Loucy (cell line): ENCODE results near the gene APC.

Experiments
- EZH2phosphoT487 ChIP-seq: fragments of 200-600 bp; IDR thresholded peaks from 2 replicates; pipeline ENCODE4 v1.6.1; 2018; ENCODE audit warnings: antibody characterized with exemption, mild to moderate bottlenecking, moderate library complexity, borderline replicate concordance
- TF ChIP-seq, protein P1 (sequence below): fragments of 200-600 bp; sonication (generic); conservative IDR thresholded peaks from 2 replicates; pipeline ENCODE4 v1.5.1; 2014; ENCODE audit warnings: mild to moderate bottlenecking, antibody characterized with exemption, low read length

DNA sequence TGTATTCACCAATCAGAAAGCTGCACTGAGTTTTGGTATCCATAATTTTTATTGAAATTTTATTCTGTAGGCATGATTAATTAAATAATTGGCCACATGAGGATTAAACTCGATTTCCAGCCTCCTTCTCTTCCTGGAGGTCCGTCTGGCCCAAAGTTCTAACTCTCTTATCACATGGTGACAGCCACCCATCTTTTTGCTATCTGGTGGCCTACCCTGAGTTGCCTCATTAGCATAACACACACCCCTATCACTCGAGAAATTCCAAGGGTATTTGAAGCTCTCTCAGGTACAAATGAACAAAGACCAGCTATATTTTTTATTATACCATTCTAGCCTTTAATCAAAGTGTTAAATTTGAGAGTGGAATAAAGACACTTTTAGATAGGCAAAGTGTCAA is 57.7 kb downstream of the APC start:
- TF ChIP-seq, protein P1, sequence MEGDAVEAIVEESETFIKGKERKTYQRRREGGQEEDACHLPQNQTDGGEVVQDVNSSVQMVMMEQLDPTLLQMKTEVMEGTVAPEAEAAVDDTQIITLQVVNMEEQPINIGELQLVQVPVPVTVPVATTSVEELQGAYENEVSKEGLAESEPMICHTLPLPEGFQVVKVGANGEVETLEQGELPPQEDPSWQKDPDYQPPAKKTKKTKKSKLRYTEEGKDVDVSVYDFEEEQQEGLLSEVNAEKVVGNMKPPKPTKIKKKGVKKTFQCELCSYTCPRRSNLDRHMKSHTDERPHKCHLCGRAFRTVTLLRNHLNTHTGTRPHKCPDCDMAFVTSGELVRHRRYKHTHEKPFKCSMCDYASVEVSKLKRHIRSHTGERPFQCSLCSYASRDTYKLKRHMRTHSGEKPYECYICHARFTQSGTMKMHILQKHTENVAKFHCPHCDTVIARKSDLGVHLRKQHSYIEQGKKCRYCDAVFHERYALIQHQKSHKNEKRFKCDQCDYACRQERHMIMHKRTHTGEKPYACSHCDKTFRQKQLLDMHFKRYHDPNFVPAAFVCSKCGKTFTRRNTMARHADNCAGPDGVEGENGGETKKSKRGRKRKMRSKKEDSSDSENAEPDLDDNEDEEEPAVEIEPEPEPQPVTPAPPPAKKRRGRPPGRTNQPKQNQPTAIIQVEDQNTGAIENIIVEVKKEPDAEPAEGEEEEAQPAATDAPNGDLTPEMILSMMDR, result no peak
- no peak for TF ChIP-seq EZH2phosphoT487
